ENCODE results near the gene NFIA.

NFIA gene

GRCh38 chr1:61472876-61473275 lies 390.5 kb downstream of the NFIA start:
- no peak for DNase-seq (ENCODE audit: low read depth in 1 of 2, low spot score in 1 of 2)

- DNase-seq (ENCODE audit: low read depth in 1 of 2, low spot score in 1 of 2) = no peak
These were observed 392.0 kb downstream of the NFIA start for GRCh38 chr1:61474269-61474817.

DNA sequence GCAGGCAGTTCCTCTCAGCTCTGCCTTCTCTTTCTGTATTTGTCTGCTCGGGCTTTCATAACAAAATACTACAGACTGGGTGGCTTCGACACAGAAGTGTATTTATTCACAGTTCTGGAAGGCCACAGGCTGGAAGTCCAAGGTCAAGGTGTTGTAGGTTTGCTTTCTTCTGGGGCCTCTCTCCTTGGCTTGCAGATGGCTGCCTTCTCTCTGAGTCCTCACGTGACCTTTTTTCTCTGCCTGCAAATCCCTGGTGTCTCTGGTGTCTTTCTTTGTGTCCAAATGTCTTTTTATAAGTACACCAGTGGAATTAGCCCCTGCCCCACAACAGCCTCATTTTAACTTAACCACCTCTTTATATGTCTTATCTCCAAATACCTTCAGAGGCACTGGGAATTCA lies 392.6 kb downstream of the NFIA start:
- DNase-seq (ENCODE audit: low read depth in 1 of 2, low spot score in 1 of 2) = no peak

DNA sequence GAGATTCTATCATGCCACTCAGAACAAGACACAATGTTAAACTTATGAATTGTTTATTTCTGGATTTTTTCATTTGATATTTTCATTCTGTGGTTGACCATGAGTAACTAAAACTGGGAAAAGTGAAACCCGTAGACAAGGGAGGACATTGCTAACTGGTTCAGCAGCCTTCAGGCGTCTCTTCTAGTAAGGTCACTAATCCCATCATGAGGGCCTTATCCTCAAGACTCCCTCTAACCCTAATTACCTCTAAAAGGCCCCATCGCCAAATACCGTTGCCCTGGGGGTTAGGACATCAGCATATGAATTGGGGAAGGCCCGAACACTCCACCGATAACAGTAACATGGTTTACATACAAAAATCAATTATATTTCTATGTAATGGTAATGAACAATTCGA lies 394.9 kb downstream of the NFIA start:
- DNase-seq (ENCODE audit: low read depth in 1 of 2, low spot score in 1 of 2) = no peak

GRCh38 chr1:61480273-61480935 lies 398.0 kb downstream of the NFIA start:
- DNase-seq (ENCODE audit: low read depth in 1 of 2, low spot score in 1 of 2) = no peak

GRCh38 chr1:61481315-61481715 lies 399.0 kb downstream of the NFIA start:
- no peak for DNase-seq (ENCODE audit: low read depth in 1 of 2, low spot score in 1 of 2)

- DNase-seq (ENCODE audit: low read depth in 1 of 2, low spot score in 1 of 2) = no peak
These were observed 399.9 kb downstream of the NFIA start for GRCh38 chr1:61482170-61482734.

GRCh38 chr1:61486783-61487536 lies 404.6 kb downstream of the NFIA start:
- no peak for DNase-seq (ENCODE audit: low read depth in 1 of 2, low spot score in 1 of 2)

DNA sequence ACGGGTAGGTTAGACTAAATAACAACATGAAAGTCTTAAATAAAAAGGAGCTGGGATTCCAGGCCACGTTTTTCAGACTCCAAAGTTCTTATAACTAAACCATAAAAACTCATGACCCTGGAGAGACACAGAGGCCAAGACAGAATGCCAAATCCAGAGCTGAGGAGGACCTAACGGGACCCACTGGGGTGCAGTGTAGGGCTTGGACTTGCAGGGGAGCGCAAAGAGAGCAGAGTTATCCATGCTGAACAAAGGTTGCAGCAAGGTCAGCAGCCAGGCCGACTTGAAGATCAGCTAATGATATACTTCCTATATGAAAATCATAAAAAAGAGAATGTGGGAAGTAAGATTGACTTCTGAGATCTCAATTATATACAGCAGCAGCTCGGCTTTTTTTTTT lies 405.4 kb downstream of the NFIA start:
- no peak for DNase-seq (ENCODE audit: low read depth in 1 of 2, low spot score in 1 of 2)

DNA sequence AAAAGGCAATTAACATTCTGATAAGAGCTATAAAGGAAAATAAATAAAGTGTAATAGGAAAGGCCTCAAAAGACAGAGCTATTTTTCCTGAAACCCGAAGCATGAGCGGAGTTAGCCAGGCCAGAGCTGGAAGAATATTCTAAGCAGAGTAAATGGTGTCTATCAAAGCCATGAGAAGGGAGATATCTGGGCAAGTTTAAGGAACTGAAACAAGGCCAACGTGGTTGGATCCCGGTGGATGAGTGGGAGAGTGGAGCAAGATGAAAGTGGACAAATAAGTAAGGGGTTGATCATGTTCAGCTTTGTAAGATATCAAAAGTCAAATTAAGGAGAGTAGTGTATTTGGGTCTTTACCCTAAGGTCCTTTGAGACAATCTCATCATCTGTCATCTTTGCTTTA lies 408.6 kb downstream of the NFIA start:
- DNase-seq (ENCODE audit: low read depth in 1 of 2, low spot score in 1 of 2) = no peak

DNA sequence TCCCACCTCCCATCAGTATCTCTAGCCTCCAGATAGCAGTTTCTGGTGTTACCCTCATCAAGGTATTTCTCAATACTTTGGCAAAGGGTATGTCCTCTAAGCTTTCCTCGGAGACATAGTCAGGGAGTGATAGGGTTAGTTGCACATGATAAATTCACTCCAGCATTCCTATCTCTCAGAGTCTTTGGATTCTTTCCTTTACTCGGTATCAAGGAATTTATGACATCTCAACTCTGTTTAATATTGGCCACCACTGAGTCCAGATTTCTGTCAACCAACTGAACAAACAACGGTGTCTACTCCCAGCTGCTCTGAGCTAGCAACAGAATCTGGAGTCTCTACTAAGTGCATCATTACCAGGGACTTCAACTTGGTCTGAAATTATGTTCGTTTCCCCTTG lies 409.1 kb downstream of the NFIA start:
- DNase-seq (ENCODE audit: low read depth in 1 of 2, low spot score in 1 of 2) = no peak

DNA sequence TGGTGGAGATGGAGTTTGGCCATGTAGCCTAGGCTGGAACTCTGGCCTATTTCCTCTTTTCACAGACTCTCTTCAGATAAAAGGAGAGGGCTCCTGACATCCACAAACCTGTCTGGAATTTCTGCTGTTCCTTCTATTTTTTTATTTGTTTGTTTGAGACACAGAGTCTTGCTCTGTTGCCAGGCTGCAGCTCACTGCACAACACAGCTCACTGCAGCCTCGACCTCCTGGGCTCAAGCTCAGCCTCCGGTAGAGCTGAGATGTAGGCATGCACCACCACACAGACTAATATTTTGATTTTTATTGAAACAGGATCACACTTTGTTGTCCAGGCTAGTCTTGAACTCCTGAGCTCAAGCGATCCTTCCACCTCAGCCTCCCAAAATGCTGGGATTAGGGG lies 411.6 kb downstream of the NFIA start:
- DNase-seq (ENCODE audit: low read depth in 1 of 2, low spot score in 1 of 2) = no peak

DNA sequence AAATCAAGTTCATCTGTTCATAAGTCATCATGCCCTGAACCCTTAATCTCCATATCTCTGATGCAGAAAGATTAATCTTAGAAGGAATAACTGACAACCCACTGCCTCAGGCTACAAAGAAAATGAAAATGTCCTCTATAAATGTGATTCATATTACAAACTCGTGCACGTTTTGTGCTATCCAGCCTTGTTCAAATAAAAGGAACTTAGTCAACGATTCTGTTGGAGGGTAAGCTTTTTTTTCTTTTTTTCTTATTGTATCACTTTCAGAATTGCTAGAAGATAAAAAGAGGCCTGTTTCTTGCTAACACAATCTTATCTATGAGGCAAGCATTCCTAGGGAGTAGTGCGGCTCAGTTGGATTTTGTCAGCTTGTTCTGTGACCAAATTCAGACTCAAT lies 414.1 kb downstream of the NFIA start:
- DNase-seq (ENCODE audit: low read depth in 1 of 2, low spot score in 1 of 2) = no peak

GRCh38 chr1:61497013-61497412 lies 414.7 kb downstream of the NFIA start:
- no peak for DNase-seq (ENCODE audit: low read depth in 1 of 2, low spot score in 1 of 2)

GRCh38 chr1:61498342-61498741 lies 416.0 kb downstream of the NFIA start:
- no peak for DNase-seq (ENCODE audit: low read depth in 1 of 2, low spot score in 1 of 2)

DNA sequence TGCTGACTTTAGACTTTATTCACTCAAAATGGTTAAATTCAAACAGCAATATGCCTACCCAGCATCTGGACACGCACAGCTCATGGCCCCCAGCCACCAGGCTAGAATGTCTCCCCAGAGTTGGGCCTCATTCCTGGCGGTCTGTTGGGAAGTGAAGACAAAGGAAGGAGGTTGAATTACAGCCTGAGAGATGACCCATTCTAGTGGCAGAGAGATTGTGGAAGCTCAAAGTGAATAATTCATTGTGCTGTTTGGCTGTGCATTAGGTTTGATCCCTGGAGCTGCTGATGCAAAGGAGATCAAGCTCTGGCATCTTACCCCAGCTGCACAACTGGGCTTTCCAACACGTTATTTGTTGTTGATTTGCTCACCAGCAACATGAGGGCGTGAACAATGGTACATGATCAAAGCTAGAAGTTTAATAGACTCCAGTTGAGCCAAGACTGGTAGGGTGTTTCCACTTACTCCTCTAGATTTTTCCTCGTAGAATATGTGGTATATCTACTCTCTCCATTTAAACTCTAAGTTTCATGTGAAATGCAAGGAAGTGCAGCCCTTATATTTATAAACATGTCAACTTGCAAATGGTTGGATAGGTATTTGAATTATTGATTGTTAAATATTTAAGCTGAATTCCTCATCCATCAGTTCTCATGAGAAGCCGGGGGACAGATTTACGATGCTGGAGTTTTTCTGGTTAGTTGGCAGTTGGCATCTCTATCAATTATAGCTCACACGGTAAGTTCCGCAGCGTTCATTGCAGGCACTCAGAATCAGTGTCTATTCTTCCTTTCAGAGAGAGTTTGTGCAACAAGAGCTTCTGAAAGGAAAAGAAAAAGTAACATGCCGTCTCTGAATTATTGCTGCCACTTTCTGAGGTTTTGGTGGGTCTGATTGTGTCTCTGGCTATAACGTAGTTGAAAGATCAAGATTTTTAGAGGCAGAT lies 419.9 kb downstream of the NFIA start:
- no peak for DNase-seq (ENCODE audit: low read depth in 1 of 2, low spot score in 1 of 2)

DNA sequence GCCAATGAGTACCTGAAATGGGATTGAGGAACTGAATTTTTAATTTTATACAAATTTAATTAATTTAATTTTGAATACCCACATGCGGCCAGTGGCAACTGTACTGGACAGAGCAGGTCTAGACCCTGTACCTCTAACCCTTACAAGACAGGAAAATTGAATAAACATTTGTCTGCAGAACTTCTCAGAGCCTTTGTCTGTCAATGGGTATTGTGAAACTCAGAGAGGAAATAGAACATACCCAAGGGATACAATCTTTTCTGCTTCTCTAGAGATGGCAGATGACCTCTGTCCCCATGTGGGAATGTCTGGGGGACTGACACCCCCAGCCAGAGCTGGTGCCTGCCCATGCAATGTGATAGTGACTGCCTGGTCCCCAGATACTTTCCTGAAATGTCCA lies 421.9 kb downstream of the NFIA start:
- no peak for DNase-seq (ENCODE audit: low read depth in 1 of 2, low spot score in 1 of 2)

- DNase-seq (ENCODE audit: low read depth in 1 of 2, low spot score in 1 of 2) = no peak
These were observed 422.6 kb downstream of the NFIA start for GRCh38 chr1:61504852-61505390.

DNA sequence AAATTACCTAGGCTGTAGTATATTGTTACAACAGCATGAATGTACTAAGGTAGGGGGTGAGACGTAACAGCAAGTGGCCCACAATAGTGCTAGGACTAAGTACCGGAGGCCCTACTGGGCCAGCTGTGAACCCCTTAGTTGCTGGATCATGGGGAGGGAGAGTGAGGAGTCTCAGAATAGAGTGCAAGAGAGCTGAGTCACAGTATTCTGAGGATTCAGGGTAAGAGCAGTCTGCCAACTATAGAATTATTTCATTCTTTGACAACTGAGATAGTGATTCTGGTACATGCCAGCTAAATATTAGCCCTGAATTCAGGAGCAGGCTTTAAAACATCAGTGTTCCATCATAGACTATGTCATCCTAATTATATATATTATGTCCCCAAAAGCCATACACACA lies 423.9 kb downstream of the NFIA start:
- DNase-seq (ENCODE audit: low read depth in 1 of 2, low spot score in 1 of 2) = no peak

- DNase-seq (ENCODE audit: low read depth in 1 of 2, low spot score in 1 of 2) = no peak
These were observed 424.7 kb downstream of the NFIA start for GRCh38 chr1:61506944-61507500.
